ENCODE measurements around the gene SZRD1. TPM values are rescaled to one million over a fixed set of nuclear protein-coding genes. Genes with fewer than 3 reads are reported as not detected.
A peak's percentile ranks its signal among the peaks of the same experiment; 100 is the strongest.
"Not testable (repeated sequence)": the region's sequence is repeated elsewhere in the genome, so short reads cannot be mapped to it uniquely, and the experiment has no call there.

SZRD1 gene, protein sequence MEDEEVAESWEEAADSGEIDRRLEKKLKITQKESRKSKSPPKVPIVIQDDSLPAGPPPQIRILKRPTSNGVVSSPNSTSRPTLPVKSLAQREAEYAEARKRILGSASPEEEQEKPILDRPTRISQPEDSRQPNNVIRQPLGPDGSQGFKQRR
- total RNA-seq: 100 to 1,000 TPM; 232 to 279 TPM

DNA sequence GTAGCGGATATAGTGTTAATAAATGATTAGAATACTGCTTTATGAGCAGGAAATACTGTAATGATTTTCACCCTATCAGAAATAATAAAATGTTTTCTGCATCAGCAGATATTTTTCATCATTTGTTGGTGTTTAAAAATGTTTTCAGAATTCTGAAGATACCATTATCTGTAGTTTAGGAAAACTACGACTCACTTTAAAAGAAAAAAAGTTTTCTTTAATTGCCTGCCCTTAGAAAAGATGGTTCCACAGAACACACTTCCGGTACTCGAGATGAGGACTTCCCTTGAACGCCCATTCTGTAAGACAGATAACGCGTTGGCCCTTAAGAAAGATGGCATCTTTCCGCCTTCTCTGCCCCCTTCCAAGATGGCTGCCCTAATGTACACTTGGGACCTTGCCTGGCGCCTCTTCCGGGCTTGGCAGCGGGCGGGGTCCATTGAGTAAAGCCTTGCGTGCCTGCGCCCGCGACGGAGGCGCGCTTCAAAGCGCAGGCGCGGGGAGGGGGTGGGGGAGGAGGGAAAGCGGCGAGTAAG, at the start of gene SZRD1:
Gene SZRD1, plus strand, starts transcription at position 521 of the 536 bp plus-strand sequence. CDS start 16 bp downstream, outside the sequence.
- DNase-seq (ENCODE audit: low spot score) (peak; percentile 97), ATAC-seq (peak; percentile 92 to 93)
- peak within 1 kb of the TSS; percentile 84 for H3K4me3 Mint-ChIP-seq
- H3K27me3 Mint-ChIP-seq: no peaks in the 10 kb centered on the region
- no peaks in the 10 kb centered on the region for H3K9me3 Mint-ChIP-seq
- H3K27ac Mint-ChIP-seq: peak within 1 kb of the TSS; percentile 95 to 98
- H3K36me3 Mint-ChIP-seq: peaks cover 9% of the 10 kb centered on the region
- peaks cover 33 to 40% of the 10 kb centered on the region in 2 donors for H3K4me1 Mint-ChIP-seq (ENCODE audit: low read depth in 2 of 2)

DNA sequence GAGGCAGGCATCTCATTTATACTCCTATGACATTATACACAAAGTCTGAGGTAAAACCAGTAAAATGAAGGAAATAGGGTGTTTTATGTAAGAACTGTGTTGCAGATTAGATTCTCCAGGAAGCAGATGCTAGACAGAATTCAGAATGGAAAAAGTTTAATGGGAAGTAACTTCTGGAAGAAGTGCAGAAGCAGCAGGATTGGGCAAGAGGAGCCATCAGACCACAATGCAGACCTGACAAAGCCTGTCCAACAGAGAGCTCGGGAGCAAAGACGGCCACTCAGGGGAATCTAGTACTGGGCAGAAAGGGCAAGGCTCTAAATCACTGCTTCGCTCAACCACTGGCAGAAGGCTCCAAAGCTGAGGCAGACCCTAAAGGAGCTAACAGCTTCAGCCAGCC, 48.5 kb upstream of the SZRD1 start:
- no peak overlapping the region for H3K4me3 Mint-ChIP-seq

DNA sequence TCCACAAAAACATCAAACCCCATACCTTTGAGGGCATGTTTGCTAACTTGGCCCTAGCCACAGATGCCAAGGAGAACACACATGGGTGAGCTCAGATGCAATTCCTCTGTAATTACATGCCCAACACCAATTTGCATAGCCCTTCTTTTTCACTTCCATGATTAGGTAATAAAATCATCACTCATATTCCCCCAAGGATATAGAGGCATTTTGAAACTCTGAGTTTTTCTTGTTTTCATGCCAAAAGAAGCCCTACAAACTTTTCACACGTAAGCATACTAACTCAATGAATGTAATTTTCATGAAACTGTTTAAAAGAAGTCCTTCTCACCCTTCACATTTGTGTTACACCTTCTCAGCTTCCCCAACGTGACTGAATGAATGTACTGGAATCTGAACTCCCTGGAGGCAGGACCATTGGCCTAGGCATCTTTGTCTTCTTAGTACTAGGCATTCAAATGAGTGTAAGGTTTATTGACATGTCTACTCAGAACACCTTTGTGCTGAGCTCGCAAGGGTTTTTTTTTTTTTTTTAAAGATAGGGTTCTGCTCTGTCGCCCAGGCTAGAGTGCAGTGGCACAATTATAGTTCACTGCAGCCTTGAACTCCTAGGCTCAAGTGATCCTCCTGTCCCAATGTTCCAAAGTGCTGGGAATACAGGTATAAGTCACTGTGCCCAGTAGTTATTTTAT, 45.7 kb upstream of the SZRD1 start:
- Mint-ChIP-seq H3K4me3 (no peak overlapping the region), H3K9me3 (no peaks in the 10 kb centered on the region), H3K27ac (peak overlapping the region in 1 of 2 donors; percentile 6), H3K27me3 (no peaks in the 10 kb centered on the region), H3K4me1 (ENCODE audit: low read depth in 2 of 2) (peaks cover 5 to 18% of the 10 kb centered on the region in 2 donors), H3K36me3 (no peaks in the 10 kb centered on the region)
- no peak for ATAC-seq
- no peak for DNase-seq (ENCODE audit: low spot score)

More for the DNA sequence above, 48.5 kb upstream of the SZRD1 start:
- H3K27ac Mint-ChIP-seq: no peak overlapping the region
- no peaks in the 10 kb centered on the region for H3K9me3 Mint-ChIP-seq
- no peak for DNase-seq (ENCODE audit: low spot score)
- no peaks in the 10 kb centered on the region for H3K27me3 Mint-ChIP-seq
- H3K36me3 Mint-ChIP-seq: peaks cover 5% of the 10 kb centered on the region
- ATAC-seq: no peak
- H3K4me1 Mint-ChIP-seq (ENCODE audit: low read depth in 2 of 2): peaks cover 5 to 21% of the 10 kb centered on the region in 2 donors

GRCh38 chr1:16324456-16324890, 42.6 kb upstream of the SZRD1 start:
- no peaks in the 10 kb centered on the region for H3K9me3 Mint-ChIP-seq
- no peaks in the 10 kb centered on the region for H3K27me3 Mint-ChIP-seq
- no peak overlapping the region for H3K4me3 Mint-ChIP-seq
- no peak overlapping the region for H3K27ac Mint-ChIP-seq
- DNase-seq (ENCODE audit: low spot score) (no peak), ATAC-seq (no peak)
- peaks cover 6% of the 10 kb centered on the region for H3K36me3 Mint-ChIP-seq
- H3K4me1 Mint-ChIP-seq (ENCODE audit: low read depth in 2 of 2): peaks cover 7 to 15% of the 10 kb centered on the region in 2 donors

DNA sequence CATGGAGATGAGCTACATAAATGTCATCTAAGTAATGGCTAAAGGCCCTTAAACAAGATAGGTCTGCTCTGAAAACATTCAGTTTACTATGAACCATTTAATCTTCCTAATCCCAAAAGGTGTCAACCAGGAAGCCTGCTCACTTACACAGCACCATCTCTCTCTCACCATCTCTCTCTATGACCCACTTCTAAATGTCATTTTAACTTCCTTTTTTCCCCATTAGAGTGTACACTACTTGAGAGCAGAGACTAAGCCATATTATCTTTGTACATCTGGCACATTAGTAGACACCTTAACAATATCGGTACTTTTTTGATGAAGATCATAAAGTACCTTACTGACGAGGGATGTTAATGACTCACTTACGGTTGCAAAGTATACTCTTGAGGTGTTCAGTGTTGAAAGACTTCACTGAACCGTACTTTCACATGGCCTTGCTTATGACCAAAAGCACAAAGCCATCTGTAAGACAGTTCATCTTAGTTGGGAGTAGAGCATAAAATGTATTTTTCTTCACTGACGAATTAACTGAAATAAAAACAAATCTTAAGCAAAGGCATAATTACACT, 40.1 kb upstream of the SZRD1 start:
- DNase-seq (ENCODE audit: low spot score): no peak
- ATAC-seq: no peak
- H3K4me1 Mint-ChIP-seq (ENCODE audit: low read depth in 2 of 2): peaks cover 7 to 12% of the 10 kb centered on the region in 2 donors
- peaks cover 6% of the 10 kb centered on the region for H3K36me3 Mint-ChIP-seq
- no peaks in the 10 kb centered on the region for H3K27me3 Mint-ChIP-seq
- H3K27ac Mint-ChIP-seq: peak overlapping the region in 1 of 2 donors; percentile 36
- no peak overlapping the region for H3K4me3 Mint-ChIP-seq
- no peaks in the 10 kb centered on the region for H3K9me3 Mint-ChIP-seq

DNA sequence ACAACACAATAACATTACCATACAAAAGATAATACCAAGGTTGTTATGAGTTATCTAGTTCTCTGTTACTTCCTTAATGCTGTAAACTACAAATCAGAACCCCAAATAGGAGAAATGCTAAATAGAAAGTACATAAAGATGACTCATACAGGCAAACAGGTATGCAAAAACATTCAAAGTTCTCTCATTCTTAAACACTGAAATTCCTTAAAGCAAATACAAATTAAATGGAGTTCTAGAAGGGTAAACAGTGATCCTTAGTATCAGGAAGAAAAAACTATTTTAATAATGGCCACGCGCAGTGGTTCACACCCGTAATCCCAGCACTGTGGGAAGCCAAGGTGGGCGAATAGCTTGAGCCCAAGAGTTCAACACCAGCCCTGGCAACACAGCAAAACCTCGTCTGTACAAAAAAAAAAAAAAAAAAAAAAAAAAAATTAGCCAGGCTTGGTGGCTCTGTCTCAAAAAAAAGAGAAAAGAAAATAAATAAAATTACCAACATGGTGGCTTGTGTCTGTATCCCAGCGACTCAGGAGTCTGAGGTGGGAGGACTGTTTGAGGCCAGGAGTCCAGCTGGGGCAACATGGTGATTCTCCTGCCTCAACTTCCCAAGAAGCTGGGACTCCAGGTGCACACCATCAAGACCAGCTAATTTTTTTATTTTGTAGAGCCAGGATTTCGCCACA, 32.2 kb upstream of the SZRD1 start:
- H3K4me1 Mint-ChIP-seq (ENCODE audit: low read depth in 2 of 2): peaks cover 16 to 23% of the 10 kb centered on the region in 2 donors
- ATAC-seq: no peak
- H3K4me3 Mint-ChIP-seq: no peak overlapping the region
- no peaks in the 10 kb centered on the region for H3K27me3 Mint-ChIP-seq
- no peaks in the 10 kb centered on the region for H3K9me3 Mint-ChIP-seq
- no peak for DNase-seq (ENCODE audit: low spot score)
- no peak overlapping the region for H3K27ac Mint-ChIP-seq
- H3K36me3 Mint-ChIP-seq: no peaks in the 10 kb centered on the region

GRCh38 chr1:16338961-16339360, 28.1 kb upstream of the SZRD1 start:
- H3K27ac Mint-ChIP-seq: no peak overlapping the region
- no peak overlapping the region for H3K4me3 Mint-ChIP-seq
- no peak for DNase-seq (ENCODE audit: low spot score)
- no peak for ATAC-seq
- H3K36me3 Mint-ChIP-seq: no peaks in the 10 kb centered on the region
- H3K9me3 Mint-ChIP-seq: no peaks in the 10 kb centered on the region
- no peaks in the 10 kb centered on the region for H3K27me3 Mint-ChIP-seq
- H3K4me1 Mint-ChIP-seq (ENCODE audit: low read depth in 2 of 2): peaks cover 16 to 24% of the 10 kb centered on the region in 2 donors

DNA sequence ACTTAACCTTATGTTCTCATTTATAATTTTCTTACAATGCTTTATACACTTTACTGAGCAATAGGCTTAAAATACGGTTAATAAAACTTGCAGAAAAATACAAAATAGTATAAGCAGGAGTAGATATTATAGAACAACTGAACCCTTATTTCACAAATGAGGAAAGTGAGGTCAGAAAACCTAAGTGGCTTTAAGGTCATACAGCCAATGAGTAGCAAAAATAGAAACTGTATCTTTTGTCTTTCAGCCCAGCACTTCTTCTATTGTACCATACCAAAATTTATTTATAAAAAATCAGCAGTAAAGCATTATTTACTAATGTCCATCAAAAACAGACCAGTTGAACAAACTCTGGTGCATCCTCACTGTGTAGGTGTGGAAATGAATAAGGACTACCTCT, 26.4 kb upstream of the SZRD1 start:
- ATAC-seq (no peak), DNase-seq (ENCODE audit: low spot score) (no peak)
- Mint-ChIP-seq H3K4me1 (ENCODE audit: low read depth in 2 of 2) (peaks cover 7 to 16% of the 10 kb centered on the region in 2 donors), H3K27me3 (no peaks in the 10 kb centered on the region), H3K27ac (no peak overlapping the region), H3K36me3 (no peaks in the 10 kb centered on the region), H3K9me3 (no peaks in the 10 kb centered on the region), H3K4me3 (no peak overlapping the region)

DNA sequence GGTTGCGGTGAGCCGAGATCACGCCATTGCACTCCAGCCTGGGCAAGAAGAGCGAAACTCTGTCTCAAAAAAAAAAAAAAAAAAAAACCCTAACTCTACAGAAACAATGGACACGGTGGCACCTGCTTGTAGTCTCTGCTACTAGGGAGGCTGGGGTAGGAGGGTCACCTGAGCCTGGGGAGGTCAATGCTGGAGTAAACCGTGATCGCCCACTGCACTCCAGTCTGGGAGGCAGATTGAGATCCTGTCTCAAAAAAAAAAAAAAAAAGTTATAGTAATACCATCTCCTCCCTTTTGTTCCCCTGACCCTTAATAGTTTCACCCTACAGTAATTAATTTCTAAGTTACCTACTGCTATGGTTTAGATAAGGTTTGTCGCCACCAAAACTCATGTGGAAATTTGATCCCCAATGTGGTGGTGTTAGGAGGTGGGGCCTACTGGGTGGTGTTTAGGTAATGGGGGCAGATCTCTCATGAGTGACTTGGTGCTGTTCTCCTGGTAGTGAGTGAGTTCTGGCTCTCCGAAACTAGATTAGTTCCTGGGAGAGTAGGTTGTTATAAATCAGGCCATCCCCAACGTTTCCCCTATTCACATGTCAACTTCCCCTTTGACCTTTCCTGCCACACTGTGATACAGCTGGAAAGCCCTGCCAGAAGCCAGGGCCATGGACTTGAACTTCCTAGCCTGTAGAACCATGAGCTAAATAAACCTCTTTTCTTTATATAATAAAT, 24.5 kb upstream of the SZRD1 start:
- H3K9me3 Mint-ChIP-seq: no peaks in the 10 kb centered on the region
- ATAC-seq: no peak

GRCh38 chr1:16343276-16343675, 23.8 kb upstream of the SZRD1 start:
- DNase-seq (ENCODE audit: low spot score); ATAC-seq; H3K4me3 Mint-ChIP-seq; H3K9me3 Mint-ChIP-seq; H3K27me3 Mint-ChIP-seq; H3K27ac Mint-ChIP-seq; H3K36me3 Mint-ChIP-seq: not testable (repeated sequence)
- peaks cover 5 to 15% of the 10 kb centered on the region in 2 donors for H3K4me1 Mint-ChIP-seq (ENCODE audit: low read depth in 2 of 2)

More for the DNA sequence above, 24.5 kb upstream of the SZRD1 start:
- no peak overlapping the region for H3K27ac Mint-ChIP-seq
- H3K27me3 Mint-ChIP-seq: no peaks in the 10 kb centered on the region
- no peak overlapping the region for H3K4me3 Mint-ChIP-seq
- H3K4me1 Mint-ChIP-seq (ENCODE audit: low read depth in 2 of 2): peaks cover 5 to 14% of the 10 kb centered on the region in 2 donors
- no peaks in the 10 kb centered on the region for H3K36me3 Mint-ChIP-seq
- DNase-seq (ENCODE audit: low spot score): no peak

GRCh38 chr1:16348414-16349182, 18.4 kb upstream of the SZRD1 start:
- H3K36me3 Mint-ChIP-seq: no peaks in the 10 kb centered on the region
- H3K4me1 Mint-ChIP-seq (ENCODE audit: low read depth in 2 of 2): peaks cover 20 to 29% of the 10 kb centered on the region in 2 donors
- no peak overlapping the region for H3K27ac Mint-ChIP-seq
- no peak for ATAC-seq
- no peak for DNase-seq (ENCODE audit: low spot score)
- H3K27me3 Mint-ChIP-seq: no peaks in the 10 kb centered on the region
- no peaks in the 10 kb centered on the region for H3K9me3 Mint-ChIP-seq
- no peak overlapping the region for H3K4me3 Mint-ChIP-seq

DNA sequence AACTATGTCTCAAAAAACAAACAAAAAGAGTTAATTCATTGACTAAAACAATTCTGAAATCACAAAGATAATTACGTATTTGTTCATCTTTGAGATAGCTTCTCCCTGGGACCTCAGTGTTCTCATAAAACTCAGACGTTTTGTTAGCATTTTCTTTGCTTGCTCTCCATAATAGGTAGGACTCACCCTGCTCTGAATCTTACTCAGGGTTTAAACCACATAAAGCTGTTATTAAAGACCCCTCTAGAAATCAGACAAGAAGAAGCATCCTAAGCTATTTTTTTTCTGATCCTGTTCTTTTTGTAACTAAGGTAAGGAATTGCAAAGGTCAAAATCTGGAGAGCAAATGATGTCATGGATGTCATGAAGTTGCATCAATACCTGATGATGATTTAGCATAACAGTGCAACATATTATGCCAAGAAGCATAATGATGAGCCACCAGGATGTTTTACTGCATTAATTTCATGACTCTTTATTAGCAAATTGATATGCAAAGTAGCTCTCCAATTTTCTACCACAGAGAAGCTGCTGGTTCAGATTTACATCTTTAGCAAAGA, 17.1 kb upstream of the SZRD1 start:
- Mint-ChIP-seq H3K4me3 (peak overlapping the region; percentile 91), H3K27me3 (no peaks in the 10 kb centered on the region), H3K27ac (peak overlapping the region in 1 of 2 donors; percentile 94), H3K4me1 (ENCODE audit: low read depth in 2 of 2) (peaks cover 20 to 29% of the 10 kb centered on the region in 2 donors), H3K9me3 (no peaks in the 10 kb centered on the region), H3K36me3 (no peaks in the 10 kb centered on the region)
- ATAC-seq (no peak), DNase-seq (ENCODE audit: low spot score) (no peak)

All from natural killer cell treated with Interleukin-12 subunit alpha and Interleukin-12 subunit beta and Interleukin-15 and Interleukin-18, amount 100 ng/mL, for 72 hours (primary cell).